NCI-H524 (cell line): ENCODE data around the gene COL18A1.

Experiments
- DNase-seq, 2 experiments: peaks; one replicate each; lab custom pipeline; 2025; lab: John Stamatoyannopoulos, UW

The COL18A1 gene

DNA sequence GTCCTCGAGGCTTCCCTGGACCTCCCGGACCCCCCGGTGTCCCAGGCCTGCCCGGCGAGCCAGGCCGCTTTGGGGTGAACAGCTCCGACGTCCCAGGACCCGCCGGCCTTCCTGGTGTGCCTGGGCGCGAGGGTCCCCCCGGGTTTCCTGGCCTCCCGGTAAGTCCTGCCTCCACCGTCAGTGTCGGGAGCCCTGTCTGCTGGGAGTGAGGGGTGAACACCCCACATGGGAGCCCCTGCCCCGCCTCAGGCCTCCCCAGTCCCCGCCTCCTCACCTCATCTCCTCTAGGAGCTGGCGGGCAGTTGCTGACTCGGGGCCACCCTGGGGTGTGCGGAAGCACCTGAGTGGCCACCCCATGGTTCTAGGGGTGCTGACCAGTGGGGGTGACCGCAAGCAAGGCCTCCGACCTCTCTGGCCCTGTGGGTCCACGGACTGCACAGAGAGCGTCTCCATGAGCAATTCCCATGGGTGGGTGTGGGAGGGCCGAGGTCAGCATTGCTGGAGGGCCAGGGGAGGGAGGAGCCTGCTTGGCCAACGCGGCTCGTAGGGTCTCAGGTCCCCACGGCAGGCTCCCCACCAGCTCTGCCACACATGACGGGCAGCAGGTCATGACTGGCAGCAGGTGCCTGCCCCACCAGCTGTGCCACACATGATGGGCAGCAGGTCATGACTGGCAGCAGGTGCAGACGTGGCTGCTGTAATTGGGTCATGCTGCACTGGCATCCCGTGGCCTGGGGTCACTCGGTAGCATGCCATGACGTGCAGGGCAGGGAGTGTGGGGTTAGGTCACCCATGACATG lies 75.9 kb downstream of the COL18A1 start:
- DNase-seq = no peak

DNA sequence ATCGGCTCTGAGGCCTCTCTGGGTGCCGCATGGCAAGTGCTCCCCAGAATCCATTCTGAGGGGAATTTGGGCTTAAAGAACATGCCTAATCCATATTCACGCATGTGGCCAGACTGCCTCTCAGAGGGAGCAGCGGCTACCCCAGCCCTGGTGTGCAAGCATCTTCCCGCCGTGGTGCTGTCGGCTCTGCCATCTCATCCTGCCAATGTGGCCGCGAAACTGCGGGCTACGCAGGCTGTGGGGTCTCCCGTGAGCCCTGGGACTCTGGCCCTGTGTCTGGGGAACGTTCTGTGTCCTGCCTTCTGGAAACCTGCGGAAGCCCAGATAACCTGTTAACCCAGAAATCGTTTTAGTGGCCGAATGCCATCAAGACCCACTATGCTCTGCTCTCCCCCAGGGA lies 76.6 kb downstream of the COL18A1 start:
- no peak for DNase-seq

DNA sequence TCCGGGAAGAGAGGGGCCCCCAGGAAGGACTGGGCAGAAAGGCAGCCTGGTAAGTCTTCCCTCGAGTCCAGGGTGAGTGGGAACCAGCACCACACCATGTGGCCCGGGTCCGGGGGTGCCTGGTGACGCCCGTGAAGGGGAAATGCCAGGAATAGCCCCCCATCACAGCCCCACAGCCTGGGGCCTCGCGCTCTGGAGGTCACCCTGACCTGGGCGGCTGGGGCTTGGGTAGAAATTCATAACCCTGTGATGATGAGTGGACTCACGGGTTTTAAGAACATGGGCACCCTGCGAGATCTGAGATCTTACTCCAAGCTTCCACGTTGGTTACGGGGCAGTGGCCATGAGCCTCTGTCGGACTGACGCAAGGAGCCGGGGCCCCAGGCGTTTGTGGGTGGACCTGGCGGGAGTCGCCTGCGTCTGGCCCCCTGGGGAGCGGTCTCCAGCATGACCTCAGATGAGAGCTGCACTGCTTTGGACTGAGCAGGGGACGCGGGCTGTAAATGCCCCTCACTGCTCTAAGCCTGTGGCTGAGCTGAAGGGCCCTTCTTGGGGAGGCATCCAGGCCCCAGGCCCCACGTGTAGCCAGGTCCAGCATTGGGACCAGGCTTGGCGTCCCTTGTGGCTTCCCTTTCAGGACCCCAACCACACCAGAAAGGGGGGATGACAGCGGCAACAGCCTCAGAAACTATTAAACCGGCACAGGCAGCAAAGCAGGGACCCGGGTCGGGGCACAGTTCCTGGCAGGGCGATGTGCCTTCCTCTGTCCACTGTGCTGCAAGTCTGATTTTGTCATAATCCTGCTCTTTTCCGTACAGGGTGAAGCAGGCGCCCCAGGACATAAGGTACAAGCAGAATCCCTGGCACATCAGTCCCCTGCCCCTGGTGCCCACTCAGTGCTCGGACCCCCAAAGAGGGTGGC lies 77.3 kb downstream of the COL18A1 start:
- DNase-seq = no peak

DNA sequence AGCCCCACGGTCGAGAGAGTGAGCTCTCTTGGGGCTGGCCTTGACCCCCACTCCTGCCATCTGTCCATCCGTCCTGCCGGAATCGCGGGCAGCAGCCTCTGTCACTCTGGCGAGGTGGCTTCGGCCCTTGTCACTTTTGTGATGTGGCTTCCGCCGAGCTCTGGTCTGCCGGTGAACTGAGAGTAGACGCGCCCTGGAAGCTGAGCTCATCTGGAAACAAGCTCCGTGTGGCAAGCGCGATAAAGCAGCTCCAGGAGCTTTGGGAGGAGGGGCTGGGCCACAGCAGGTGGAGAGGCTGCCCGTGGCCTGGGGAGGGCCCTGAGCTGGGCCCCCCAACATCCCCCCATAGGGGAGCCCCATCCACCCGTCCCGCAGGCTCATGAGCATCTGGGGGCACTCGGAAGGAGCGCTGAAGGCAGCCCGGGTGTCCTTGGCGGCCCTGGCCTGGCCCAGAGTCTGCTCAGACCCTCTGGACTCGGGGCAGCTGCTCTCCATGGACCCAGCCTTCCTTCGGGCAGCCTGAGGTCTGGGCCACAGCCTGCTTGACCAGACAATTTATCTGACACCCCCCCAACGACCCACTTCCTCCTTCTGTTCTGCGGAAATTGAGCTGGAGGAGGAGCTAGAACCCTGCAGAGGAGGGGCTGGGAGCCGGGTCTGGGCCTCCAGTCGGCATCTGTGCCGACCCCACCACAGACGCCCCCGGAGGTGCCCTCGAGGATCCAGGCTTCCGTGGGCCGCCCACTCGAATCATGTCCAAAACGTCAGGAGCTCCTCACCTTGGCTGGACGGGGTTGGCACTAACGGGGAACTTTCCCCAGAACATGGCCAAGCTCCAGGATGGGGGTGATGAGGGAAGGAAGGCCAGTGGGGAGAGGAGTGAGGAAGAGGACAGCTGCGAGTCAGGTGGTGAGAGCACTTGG lies 78.2 kb downstream of the COL18A1 start:
- DNase-seq = no peak

DNA sequence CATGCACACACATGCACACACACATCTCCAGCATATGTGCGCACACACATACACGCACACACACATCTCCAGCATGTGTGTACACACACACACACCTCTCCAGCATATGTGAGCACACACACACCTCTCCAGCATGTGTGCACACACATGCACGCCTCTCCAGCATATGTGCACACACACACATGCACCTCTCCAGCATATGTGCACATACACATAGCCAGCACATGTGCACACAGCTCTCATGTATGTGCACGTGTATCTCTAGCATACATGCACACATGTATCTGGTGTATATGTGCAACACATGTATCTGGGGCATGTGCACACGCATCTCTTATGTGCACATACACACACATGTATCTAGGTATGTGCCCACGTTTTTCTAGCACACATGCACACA lies 79.4 kb downstream of the COL18A1 start:
- DNase-seq = no peak

DNA sequence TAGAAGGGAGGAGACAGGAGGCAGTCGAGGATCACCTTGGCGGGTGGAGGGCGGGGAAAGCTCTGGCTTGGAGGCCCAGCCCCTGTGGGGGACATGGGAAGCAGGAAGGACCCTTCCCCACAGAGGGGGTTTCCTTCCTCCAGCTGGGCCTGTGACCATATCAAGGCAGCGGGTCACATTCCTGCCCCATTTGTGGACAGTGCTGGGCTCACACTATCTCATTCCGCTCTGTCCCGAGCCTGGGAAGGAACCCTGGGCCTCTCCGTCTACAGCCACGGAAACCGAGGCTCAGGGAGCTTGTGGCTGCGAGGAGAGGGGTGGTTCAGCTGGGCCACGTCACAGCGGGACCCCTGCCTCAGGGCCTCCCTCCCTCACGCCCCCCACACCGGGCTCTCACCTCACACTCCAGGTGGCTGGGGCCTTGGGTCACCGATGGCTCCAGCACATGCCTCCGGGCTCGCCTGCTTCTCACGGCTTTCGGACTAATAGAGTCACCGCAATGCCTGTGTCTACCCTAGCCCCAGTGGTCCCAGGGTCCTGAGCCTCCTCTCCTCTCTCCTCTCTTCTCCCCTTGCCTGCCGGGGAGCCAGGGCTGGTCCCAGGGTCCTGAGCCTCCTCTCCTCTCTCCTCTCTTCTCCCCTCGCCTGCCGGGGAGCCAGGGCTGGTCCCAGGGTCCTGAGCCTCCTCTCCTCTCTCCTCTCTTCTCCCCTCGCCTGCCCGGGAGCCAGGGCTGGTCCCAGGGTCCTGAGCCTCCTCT lies 80.9 kb downstream of the COL18A1 start:
- DNase-seq = no peak

DNA sequence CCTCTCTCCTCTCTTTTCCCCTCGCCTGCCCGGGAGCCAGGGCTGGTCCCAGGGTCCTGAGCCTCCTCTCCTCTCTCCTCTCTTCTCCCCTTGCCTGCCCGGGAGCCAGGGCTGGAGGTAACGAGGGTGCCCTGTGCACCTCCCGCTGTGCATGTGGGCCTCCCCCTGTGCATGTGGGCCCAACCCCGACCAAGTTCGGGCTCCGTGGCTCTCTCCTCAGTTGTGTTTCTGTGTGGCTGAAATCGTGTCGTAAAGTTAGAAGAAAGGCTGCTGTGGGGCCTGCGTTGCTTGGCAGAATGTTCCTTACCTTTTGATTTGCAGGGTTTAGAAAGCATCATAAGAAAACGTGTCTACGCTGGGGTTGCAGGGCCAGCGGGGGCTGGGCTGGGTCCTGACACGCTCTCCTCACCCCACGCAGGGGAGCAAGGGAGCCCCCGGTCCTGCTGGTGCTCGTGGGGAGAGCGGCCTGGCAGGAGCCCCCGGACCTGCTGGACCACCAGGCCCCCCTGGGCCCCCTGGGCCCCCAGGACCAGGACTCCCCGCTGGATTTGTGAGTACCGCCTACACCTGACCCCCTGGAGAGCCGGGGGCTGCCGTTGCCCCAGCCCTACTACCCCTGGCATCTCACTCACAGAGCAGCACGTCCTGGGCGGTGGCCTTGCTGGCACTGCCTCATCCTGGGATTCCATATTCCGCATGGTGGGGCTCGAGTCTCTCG lies 81.6 kb downstream of the COL18A1 start:
- no peak for DNase-seq

DNA sequence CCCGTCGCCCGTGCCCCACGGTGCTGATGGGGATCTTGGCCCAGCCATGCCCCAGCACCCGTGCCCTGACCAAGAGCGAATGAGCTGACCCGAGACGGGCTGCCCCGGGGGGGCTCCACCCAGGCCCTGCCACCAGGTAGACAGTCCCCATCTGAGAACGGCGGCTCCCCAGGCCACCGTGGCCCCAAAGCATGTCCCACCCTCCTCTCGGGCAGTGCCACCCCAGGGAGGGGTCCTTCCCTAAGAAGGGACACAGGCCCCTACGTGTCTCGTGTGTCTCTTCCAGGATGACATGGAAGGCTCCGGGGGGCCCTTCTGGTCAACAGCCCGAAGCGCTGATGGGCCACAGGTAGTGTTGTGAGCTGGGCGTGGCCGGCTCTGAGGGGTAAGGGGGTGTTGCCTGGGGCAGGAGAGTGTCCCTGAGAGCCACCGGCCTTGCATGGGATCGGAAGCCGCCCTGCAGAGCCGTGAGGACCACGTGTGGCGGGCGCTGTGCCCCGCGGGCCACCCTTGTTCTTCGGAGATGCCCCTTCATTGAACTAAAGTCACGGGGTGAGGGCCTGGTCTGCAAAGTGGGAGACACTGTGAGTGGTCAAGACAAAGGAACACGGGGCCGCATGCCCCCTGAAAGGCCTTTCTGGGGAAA lies 82.3 kb downstream of the COL18A1 start:
- DNase-seq = no peak

DNA sequence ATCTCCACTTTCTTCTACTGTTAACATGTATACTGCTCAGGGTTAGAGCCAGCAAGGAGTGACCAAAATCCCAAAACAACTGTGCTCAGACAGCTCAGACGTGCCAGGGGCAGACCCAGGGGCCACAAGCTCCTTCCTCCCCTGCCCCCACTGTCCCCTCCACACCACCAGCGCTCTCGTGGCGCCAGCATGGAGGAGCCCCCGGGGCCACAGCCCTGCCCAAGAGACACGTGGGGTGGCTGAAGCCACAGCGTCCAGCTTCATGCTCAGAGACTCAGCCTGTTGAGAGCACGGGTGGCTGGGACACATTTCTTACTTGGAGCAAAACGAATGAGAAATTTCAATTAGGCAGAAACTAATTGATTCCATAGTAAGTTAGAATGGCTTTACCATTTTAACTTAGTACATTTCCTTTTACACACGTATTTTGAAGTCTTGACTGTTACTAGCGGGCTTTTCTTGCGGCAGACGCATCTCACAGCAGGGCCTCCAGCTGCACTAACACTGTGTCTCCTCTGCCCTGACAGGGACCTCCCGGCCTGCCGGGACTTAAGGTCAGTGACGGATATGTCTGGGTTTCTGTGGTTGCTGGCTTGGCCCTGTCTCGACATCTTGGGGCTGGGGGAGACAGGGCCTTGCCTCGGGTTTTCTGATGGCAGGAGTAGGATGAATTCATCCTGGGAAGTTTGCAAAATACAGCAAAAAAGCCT lies 83.1 kb downstream of the COL18A1 start:
- DNase-seq = no peak

DNA sequence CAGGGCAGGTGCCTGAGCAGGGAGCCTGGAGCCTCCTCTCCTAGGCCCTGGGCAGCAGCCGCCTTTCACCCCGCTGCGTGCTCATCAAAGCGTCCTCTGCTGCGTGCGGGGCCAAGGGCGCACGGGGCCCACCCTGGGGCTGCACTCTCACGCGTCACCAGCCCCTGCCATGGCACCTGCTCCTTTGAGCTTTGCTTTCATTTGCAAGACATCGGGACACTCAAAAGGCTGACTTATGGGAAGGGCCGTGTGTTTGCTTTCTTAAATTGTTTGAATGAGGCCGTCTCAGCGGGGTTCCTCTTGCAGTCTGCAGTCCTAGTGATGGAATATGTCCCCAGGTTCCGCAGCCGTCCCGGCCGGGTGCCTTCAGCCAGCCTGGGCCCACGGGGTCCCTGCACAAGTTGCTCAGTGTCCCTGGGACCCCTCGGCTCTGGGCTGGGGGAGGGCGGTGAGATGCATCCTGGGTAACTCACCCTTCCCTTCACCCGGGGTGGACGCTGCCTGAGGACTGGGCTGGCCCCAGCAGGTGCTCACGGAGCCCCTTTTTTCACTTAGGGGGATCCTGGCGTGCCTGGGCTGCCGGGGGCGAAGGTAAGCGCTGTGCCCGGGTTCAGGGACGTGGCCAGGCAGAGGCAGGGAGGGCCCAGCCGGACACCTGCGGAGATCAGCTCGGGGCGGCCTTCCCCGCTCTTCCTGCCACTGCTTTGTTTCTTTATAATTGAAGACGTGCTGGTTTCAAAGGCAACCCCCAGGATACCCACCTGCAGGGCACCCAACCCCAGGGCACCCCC lies 84.2 kb downstream of the COL18A1 start:
- no peak for DNase-seq

DNA sequence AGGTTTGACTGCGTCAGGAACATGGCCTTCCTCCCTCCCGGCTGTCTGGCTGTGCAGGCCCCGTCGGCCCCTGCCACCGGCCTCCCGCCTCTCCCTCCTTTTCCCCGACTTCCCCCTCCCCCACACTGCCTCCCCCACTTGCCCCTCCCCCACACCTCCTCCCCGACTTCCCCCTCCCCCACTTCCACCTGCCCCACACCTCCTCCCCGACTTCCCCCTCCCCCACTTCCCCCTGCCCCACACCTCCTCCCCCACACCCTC lies 84.7 kb downstream of the COL18A1 start:
- no peak for DNase-seq

DNA sequence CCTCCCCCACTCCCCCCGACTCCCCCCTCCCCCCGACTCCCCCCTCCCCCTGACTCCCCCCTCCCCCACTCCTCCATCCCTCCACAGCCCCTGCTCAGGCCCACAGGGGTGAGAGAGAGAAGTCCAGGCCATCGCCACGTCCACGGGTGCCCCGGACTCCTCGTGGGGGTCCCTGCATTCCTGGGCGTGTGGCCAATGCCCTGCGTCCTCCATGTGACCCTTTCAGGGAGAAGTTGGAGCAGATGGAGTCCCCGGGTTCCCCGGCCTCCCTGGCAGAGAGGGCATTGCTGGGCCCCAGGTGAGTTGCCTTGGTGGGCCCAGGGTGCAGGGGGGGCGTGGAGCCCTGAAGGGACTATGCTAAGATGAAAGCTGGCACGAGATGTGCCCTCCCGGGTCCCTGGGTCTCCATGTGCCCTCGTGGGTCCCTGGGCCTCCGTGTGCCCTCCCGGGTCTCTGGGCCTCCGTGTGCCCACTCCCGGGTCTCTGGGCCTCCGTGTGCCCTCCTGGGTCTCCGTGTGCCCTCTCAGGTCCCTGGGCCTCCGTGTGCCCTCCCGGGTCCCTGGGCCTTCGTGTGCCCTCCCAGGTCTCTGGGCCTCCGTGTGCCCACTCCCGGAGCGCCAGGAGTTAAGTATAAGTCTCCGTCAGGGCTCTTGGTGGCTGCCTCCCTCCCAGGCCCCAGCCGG lies 85.2 kb downstream of the COL18A1 start:
- no peak for DNase-seq

DNA sequence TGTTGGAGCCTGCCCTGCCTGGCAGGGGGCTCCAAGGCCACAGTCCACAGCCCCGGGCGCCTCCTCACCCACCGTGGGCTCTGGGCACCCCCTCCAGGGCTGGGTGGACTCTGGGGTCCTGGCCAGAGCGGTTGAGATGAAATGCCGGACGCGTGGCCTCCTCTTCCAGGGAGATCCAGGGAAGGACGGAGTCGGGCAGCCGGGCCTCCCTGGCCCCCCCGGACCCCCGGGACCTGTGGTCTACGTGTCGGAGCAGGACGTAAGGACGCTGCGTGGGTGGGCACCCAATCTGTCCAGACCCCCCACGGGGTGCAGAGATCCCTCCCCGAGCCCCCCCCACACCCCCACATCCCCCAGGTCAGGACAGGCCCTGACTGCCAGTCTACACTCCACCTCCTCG lies 86.1 kb downstream of the COL18A1 start:
- no peak for DNase-seq

DNA sequence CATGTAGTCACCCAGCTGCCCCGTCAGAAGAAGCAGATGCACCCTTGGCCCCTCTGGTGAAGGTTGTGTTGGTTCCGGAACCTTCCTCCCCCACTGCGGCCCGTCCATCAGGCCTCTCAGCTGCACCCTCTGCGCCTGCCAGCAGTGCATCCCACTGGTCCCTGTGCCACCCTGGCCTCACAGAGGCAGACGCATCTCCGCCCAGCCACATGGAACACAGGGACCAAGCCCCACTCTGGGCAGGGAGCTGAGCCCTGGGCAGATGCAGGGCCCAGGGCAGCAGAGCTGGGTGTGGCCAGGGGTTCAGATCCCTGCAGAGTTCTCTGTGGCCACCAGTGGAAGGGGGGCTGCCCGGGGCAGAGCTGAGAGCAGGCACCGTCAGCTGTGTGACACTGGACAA lies 86.7 kb downstream of the COL18A1 start:
- DNase-seq = no peak

DNA sequence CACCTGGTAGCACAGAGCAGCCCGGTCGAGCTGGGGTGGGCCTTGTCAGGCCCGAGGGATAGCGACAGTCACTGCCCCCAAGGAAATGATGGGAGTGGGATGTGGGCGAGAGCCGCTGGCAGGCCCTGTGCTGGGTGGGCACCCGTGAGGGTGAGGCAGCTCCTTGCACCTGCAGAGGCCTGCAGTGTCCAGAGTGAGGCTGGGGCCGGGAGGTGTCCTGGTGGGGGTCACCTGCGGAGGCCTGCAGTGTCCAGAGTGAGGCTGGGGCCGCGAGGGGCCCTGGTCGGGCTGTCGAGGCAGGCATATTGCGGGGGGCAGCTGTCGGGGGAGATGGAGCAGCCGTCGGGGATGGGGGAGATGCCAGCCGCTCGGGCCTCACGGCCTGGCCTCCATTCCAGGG lies 87.8 kb downstream of the COL18A1 start:
- no peak for DNase-seq

DNA sequence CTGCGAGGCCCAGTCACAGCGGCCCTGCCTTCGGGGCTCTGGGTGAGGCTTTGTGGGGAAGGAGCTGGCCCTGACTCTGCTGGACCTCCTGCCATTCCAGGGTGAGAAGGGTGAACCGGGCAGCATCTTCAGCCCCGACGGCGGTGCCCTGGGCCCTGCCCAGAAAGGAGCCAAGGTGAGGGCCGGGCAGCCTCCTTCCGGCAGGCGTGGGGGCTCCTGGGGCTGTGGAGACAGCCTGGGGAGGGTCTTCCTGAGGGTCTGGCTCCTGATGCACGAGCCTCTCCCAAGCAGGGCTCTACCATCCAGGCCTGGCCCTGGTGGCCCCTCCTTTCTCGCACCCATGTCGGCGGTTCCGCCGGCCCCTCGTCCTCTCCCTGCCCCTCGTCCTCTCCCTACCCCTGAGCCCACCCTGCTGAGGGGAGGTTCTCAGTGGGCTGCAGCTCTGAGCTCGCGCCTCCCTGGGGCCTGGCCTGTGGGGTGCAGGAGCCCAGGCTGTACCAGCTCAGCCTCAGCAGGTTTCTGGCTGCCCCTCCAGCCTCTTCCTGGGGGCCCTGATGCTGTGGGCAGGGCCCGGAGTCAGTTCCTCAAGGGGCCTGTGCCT lies 88.5 kb downstream of the COL18A1 start:
- DNase-seq = no peak

DNA sequence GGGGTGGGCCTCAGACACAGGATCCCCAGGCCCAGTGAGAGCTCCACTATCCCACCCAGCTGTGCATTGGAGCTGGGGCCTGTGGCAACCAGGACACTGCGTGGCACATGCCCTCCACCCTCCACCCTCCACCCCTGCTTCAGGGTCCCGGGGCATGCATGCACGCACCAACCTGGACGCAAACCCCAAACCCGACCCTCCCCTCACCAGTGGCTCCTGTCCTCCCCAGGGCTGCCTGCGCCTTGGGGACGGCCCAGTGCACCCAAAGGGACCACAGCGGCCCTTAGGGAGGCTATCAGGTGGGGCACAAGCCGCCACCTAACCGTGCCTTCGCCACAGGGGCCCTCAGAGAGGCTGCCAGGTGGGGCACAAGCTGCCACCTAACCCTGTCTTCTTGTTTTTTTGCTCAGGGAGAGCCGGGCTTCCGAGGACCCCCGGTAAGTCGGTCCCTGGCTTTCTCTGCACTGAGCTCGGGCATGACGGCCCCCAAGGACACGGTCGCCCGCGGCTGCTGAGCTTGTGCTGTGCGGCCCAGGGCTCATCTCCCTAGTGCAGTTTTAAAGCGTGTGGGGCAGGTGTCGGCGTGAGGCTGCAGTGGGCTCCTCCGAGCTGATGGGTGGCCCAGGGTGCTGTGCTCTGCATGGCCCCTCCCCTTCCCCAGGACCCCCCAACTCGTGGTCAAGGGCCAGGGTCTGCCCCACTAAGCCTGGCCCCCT lies 89.3 kb downstream of the COL18A1 start:
- no peak for DNase-seq
